Measurements from ENCODE around the gene CDKAL1. TPM values are rescaled to one million over a fixed set of nuclear protein-coding genes. Genes with fewer than 3 reads are reported as not detected.

CDKAL1 gene
- total RNA-seq, 4 donors from 2014 or later = 10.3 to 11.2 (median 10.5) TPM

GRCh38 chr6:21225912-21226311 lies 691.7 kb downstream of the CDKAL1 start:
- Histone ChIP-seq H3K36me3 (peaks cover 5 to 15% (median 11%) of the 10 kb centered on the region in 4 donors), H3K4me1 (no peaks in the 10 kb centered on the region), H3K9me3 (no peaks in the 10 kb centered on the region), H3K4me3 (no peak overlapping the region), H3K27me3 (no peaks in the 10 kb centered on the region), H3K27ac (replicated peaks in 1 of 4) (no peak overlapping the region)
- no peak for TF ChIP-seq POLR2A (IDR thresholded peaks at IDR 0.05; ENCODE audit: low read depth)
- no peak for TF ChIP-seq POLR2AphosphoS5 (IDR thresholded peaks at IDR 0.05)
- TF ChIP-seq CTCF (IDR thresholded peaks at IDR 0.05) = no peak
- no peak for TF ChIP-seq EP300 (IDR thresholded peaks at IDR 0.05)
- WGBS = 96% methylated on average over 5 of the region's 5 CpGs
- intact Hi-C loops (cut with DNase I) = no loop called here
- no peak for DNase-seq (ENCODE audit: extremely low spot score)

- Histone ChIP-seq H3K9me3 (no peaks in the 10 kb centered on the region), H3K36me3 (peaks cover 7 to 26% (median 21%) of the 10 kb centered on the region in 4 donors)
- 93% methylated on average over 6 of the region's 6 CpGs for WGBS
Observed at GRCh38 chr6:21227486-21227885, 693.2 kb downstream of the CDKAL1 start.

GRCh38 chr6:21228411-21228810 lies 694.2 kb downstream of the CDKAL1 start:
- 91% methylated on average over 2 of the region's 2 CpGs for WGBS
- peaks cover 16 to 30% (median 27%) of the 10 kb centered on the region in 4 donors for H3K36me3 ChIP-seq
- H3K4me1 ChIP-seq = no peaks in the 10 kb centered on the region
- no peak overlapping the region for H3K27ac ChIP-seq (replicated peaks in 1 of 4)
- no peak overlapping the region for H3K4me3 ChIP-seq
- DNase-seq (ENCODE audit: extremely low spot score) = no peak
- intact Hi-C loops (cut with DNase I) = no loop called here
- H3K27me3 ChIP-seq = no peaks in the 10 kb centered on the region
- H3K9me3 ChIP-seq = no peaks in the 10 kb centered on the region
- no peak for TF ChIP-seq POLR2AphosphoS5 (IDR thresholded peaks at IDR 0.05)
- no peak for TF ChIP-seq CTCF (IDR thresholded peaks at IDR 0.05)
- no peak for TF ChIP-seq EP300 (IDR thresholded peaks at IDR 0.05)
- no peak for TF ChIP-seq POLR2A (IDR thresholded peaks at IDR 0.05; ENCODE audit: low read depth)

More at GRCh38 chr6:21227486-21227885, 693.2 kb downstream of the CDKAL1 start:
- Histone ChIP-seq H3K4me3 (no peak overlapping the region), H3K27ac (replicated peaks in 1 of 4) (no peak overlapping the region), H3K4me1 (no peaks in the 10 kb centered on the region), H3K27me3 (no peaks in the 10 kb centered on the region)
- no peak for DNase-seq (ENCODE audit: extremely low spot score)
- intact Hi-C loops (cut with DNase I) = no loop called here
- TF ChIP-seq EP300 (IDR thresholded peaks at IDR 0.05) (no peak), CTCF (IDR thresholded peaks at IDR 0.05) (no peak)

GRCh38 chr6:21228876-21229460 lies 694.7 kb downstream of the CDKAL1 start:
- DNase-seq (ENCODE audit: extremely low spot score) = no peak
- Histone ChIP-seq H3K4me1 (no peaks in the 10 kb centered on the region), H3K27me3 (no peaks in the 10 kb centered on the region), H3K4me3 (no peak overlapping the region), H3K36me3 (peaks cover 19 to 31% (median 28%) of the 10 kb centered on the region in 4 donors), H3K27ac (replicated peaks in 1 of 4) (no peak overlapping the region), H3K9me3 (peaks cover 0 to 1% (median 0%) of the 10 kb centered on the region in 4 donors)
- WGBS = 83% methylated on average over 6 of the region's 6 CpGs
- TF ChIP-seq POLR2A (IDR thresholded peaks at IDR 0.05; ENCODE audit: low read depth) (no peak), EP300 (IDR thresholded peaks at IDR 0.05) (no peak), CTCF (IDR thresholded peaks at IDR 0.05) (no peak), POLR2AphosphoS5 (IDR thresholded peaks at IDR 0.05) (no peak)
- intact Hi-C loops (cut with DNase I) = no loop called here

GRCh38 chr6:21230536-21230935 lies 696.3 kb downstream of the CDKAL1 start:
- H3K27ac ChIP-seq (replicated peaks in 1 of 4) = no peak overlapping the region
- no peaks in the 10 kb centered on the region for H3K27me3 ChIP-seq
- no peak for DNase-seq (ENCODE audit: extremely low spot score)
- H3K9me3 ChIP-seq = peaks cover 0 to 4% (median 0%) of the 10 kb centered on the region in 4 donors
- WGBS = 96% methylated on average over 5 of the region's 5 CpGs
- intact Hi-C loops (cut with DNase I) = no loop called here
- H3K4me3 ChIP-seq = no peak overlapping the region
- no peaks in the 10 kb centered on the region for H3K4me1 ChIP-seq
- TF ChIP-seq CTCF (IDR thresholded peaks at IDR 0.05) (no peak), POLR2AphosphoS5 (IDR thresholded peaks at IDR 0.05) (no peak), POLR2A (IDR thresholded peaks at IDR 0.05; ENCODE audit: low read depth) (no peak), EP300 (IDR thresholded peaks at IDR 0.05) (no peak)
- peaks cover 19 to 31% (median 28%) of the 10 kb centered on the region in 4 donors for H3K36me3 ChIP-seq

Data from esophagus muscularis mucosa (tissue), 4 donors.